Hepatocyte (in vitro differentiated cells): ENCODE results near the gene IREB2. TPM values are rescaled to one million over a fixed set of nuclear protein-coding genes. Genes with fewer than 3 reads are reported as not detected.

ENCODE experiments used
- DNase-seq: peaks from one replicate; pipeline ENCODE4 v3.0.0-alpha.2; 2016; ENCODE audit warnings: low spot score
- H2AFZ ChIP-seq: fragments of 200-600 bp; sonication (generic); 2 replicates; pipeline ENCODE4 v1.6.0; 2016; ENCODE audit warnings: antibody characterized with exemption, mild to moderate bottlenecking
- H3K27ac ChIP-seq: fragments of 200-600 bp; sonication (generic); 2 replicates; pipeline ENCODE4 v1.5.1; 2016; ENCODE audit warnings: mild to moderate bottlenecking
- H3K27me3 ChIP-seq: fragments of 200-600 bp; sonication (generic); 2 replicates; pipeline ENCODE4 v1.6.1; 2016
- H3K36me3 ChIP-seq: fragments of 200-600 bp; sonication (generic); replicated peaks from 2 replicates; pipeline ENCODE4 v1.5.1; 2016; ENCODE audit warnings: low read depth; ENCODE audit not compliant: insufficient read depth
- H3K4me1 ChIP-seq: fragments of 200-600 bp; sonication (generic); 2 replicates; pipeline ENCODE4 v1.5.1; 2016; ENCODE audit warnings: mild to moderate bottlenecking, moderate library complexity; ENCODE audit not compliant: insufficient read depth
- H3K4me2 ChIP-seq: fragments of 200-600 bp; sonication (generic); 2 replicates; pipeline ENCODE4 v1.6.0; 2016
- H3K4me3 ChIP-seq: fragments of 200-600 bp; sonication (generic); 2 replicates; pipeline ENCODE4 v1.5.1; 2016; ENCODE audit warnings: mild to moderate bottlenecking
- H3K79me2 ChIP-seq: fragments of 200-600 bp; sonication (generic); 2 replicates; pipeline ENCODE4 v1.6.0; 2017; ENCODE audit warnings: mild to moderate bottlenecking
- H3K9me2 ChIP-seq: fragments of 200-600 bp; sonication (generic); replicated peaks from 2 replicates; pipeline ENCODE4 v1.6.0; 2017; ENCODE audit warnings: mild to moderate bottlenecking; ENCODE audit not compliant: insufficient read depth
- H3K9me3 ChIP-seq: fragments of 200-600 bp; sonication (generic); 2 replicates; pipeline ENCODE4 v1.5.1; 2016; ENCODE audit warnings: low read depth, mild to moderate bottlenecking
- H4K20me1 ChIP-seq: fragments of 200-600 bp; sonication (generic); 2 replicates; pipeline ENCODE4 v1.6.0; 2016; ENCODE audit warnings: mild to moderate bottlenecking; ENCODE audit not compliant: insufficient read depth, poor library complexity, severe bottlenecking
- CTCF ChIP-seq: fragments of 200-600 bp; sonication (generic); IDR thresholded peaks from 2 replicates; pipeline ENCODE4 v1.5.1; 2016; ENCODE audit warnings: antibody characterized with exemption, mild to moderate bottlenecking; ENCODE audit not compliant: poor library complexity
- EZH2 ChIP-seq: fragments of 200-600 bp; sonication (generic); IDR thresholded peaks from 2 replicates; pipeline ENCODE4 v1.6.1; 2016; ENCODE audit warnings: antibody characterized with exemption, mild to moderate bottlenecking, borderline replicate concordance
- EZH2phosphoT487 ChIP-seq: fragments of 200-600 bp; sonication (generic); IDR thresholded peaks from one replicate; pipeline ENCODE4 v1.6.1; 2018; ENCODE audit warnings: antibody characterized with exemption, mild to moderate bottlenecking, low read depth, moderate library complexity; ENCODE audit not compliant: unreplicated experiment, severe bottlenecking
- WGBS: methylation state at CpG from one replicate; pipeline ENCODE4 v1.1.6; 2016; ENCODE audit warnings: low lambda C conversion rate; ENCODE audit errors: missing lambda C conversion rate; 5-methylcytosine and 5-hydroxymethylcytosine counted together
- polyA plus RNA-seq: library from polyadenylated mRNA; unstranded; fragments of >200 nt; fragmentation: Nextera tagmentation; extraction: Ambion mirVana; gene quantifications from 2 replicates; pipeline ENCODE4 v1.2.1, GENCODE V29; 2016
- total RNA-seq: library from RNA; depleted of rRNA; stranded (reverse); fragments of >200 nt; gene quantifications from 2 replicates; pipeline ENCODE4 v1.2.3, GENCODE V29; 2014

IREB2 gene
- total and polyA plus RNA-seq, 2 experiments from 2014 or later = 20.4 to 54.0 TPM

- no peak for TF ChIP-seq CTCF
- no peak for TF ChIP-seq EZH2phosphoT487
- TF ChIP-seq EZH2 = no peak
- Histone ChIP-seq H3K4me1 (peaks cover 8% of the 10 kb centered on the region), H3K27me3 (no peaks in the 10 kb centered on the region), H4K20me1 (no peaks in the 10 kb centered on the region), H3K27ac (no peak overlapping the region), H3K9me3 (no peaks in the 10 kb centered on the region), H3K4me3 (no peak overlapping the region), H3K9me2 (no peaks in the 10 kb centered on the region), H3K4me2 (no peak overlapping the region), H3K79me2 (no peaks in the 10 kb centered on the region), H3K36me3 (no peaks in the 10 kb centered on the region), H2AFZ (no peak overlapping the region)
- 89% methylated on average over 3 of the region's 3 CpGs for WGBS
- no peak for DNase-seq
Measured at GRCh38 chr15:78424673-78425072, 13.3 kb upstream of the IREB2 start.

- Histone ChIP-seq H3K4me2 (no peak overlapping the region), H3K9me3 (no peaks in the 10 kb centered on the region), H4K20me1 (no peaks in the 10 kb centered on the region), H3K27ac (no peak overlapping the region), H3K27me3 (no peaks in the 10 kb centered on the region), H2AFZ (no peak overlapping the region), H3K4me1 (peaks cover 8% of the 10 kb centered on the region), H3K79me2 (no peaks in the 10 kb centered on the region), H3K4me3 (no peak overlapping the region), H3K36me3 (no peaks in the 10 kb centered on the region), H3K9me2 (no peaks in the 10 kb centered on the region)
- TF ChIP-seq EZH2phosphoT487 (no peak), EZH2 (no peak), CTCF (no peak)
- no peak for DNase-seq
- 85% methylated on average over 1 of the region's 1 CpG for WGBS
Measured at GRCh38 chr15:78425643-78426042, 12.4 kb upstream of the IREB2 start.

- no peaks in the 10 kb centered on the region for H3K27me3 ChIP-seq
- H3K27ac ChIP-seq = no peak overlapping the region
- H3K9me3 ChIP-seq = no peaks in the 10 kb centered on the region
- peaks cover 8% of the 10 kb centered on the region for H3K4me1 ChIP-seq
- DNase-seq = no peak
- no peak overlapping the region for H3K4me2 ChIP-seq
- no peaks in the 10 kb centered on the region for H4K20me1 ChIP-seq
- H3K9me2 ChIP-seq = no peaks in the 10 kb centered on the region
- H3K4me3 ChIP-seq = no peak overlapping the region
- H3K79me2 ChIP-seq = no peaks in the 10 kb centered on the region
- H3K36me3 ChIP-seq = no peaks in the 10 kb centered on the region
- TF ChIP-seq EZH2 = no peak
- no peak for TF ChIP-seq CTCF
- no peak for TF ChIP-seq EZH2phosphoT487
- no peak overlapping the region for H2AFZ ChIP-seq
- WGBS = 90% methylated on average over 5 of the region's 5 CpGs
Measured at GRCh38 chr15:78426300-78426699, 11.7 kb upstream of the IREB2 start.

GRCh38 chr15:78427953-78428352 is 10.1 kb upstream of the IREB2 start:
- TF ChIP-seq EZH2phosphoT487 (no peak), EZH2 (no peak), CTCF (no peak)
- no peaks in the 10 kb centered on the region for H3K4me1 ChIP-seq
- no peak overlapping the region for H3K27ac ChIP-seq
- H3K27me3 ChIP-seq = no peaks in the 10 kb centered on the region
- no peaks in the 10 kb centered on the region for H3K9me3 ChIP-seq
- no peak overlapping the region for H3K4me2 ChIP-seq
- no peaks in the 10 kb centered on the region for H4K20me1 ChIP-seq
- DNase-seq = no peak
- H2AFZ ChIP-seq = no peak overlapping the region
- no peaks in the 10 kb centered on the region for H3K9me2 ChIP-seq
- no peaks in the 10 kb centered on the region for H3K79me2 ChIP-seq
- no peaks in the 10 kb centered on the region for H3K36me3 ChIP-seq
- no peak overlapping the region for H3K4me3 ChIP-seq
